ENCODE data around the gene PLPPR4. TPM values are rescaled to one million over a fixed set of nuclear protein-coding genes. Genes with fewer than 3 reads are reported as not detected.

PLPPR4 gene
- total RNA-seq, 4 donors from 2014 or later = 0.15 to 1.1 (median 0.70) TPM

GRCh38 chr1:99227056-99227897 lies 37.0 kb upstream of the PLPPR4 start:
- no peak overlapping the region for H3K4me3 ChIP-seq
- H3K27me3 ChIP-seq = no peaks in the 10 kb centered on the region
- WGBS, 2 donors = 67 to 71% methylated on average over 3 of the region's 3 CpGs
- intact Hi-C loops (cut with DNase I) = no loop called here
- TF ChIP-seq POLR2A (IDR thresholded peaks at IDR 0.05) = no peak
- TF ChIP-seq, protein P1, sequence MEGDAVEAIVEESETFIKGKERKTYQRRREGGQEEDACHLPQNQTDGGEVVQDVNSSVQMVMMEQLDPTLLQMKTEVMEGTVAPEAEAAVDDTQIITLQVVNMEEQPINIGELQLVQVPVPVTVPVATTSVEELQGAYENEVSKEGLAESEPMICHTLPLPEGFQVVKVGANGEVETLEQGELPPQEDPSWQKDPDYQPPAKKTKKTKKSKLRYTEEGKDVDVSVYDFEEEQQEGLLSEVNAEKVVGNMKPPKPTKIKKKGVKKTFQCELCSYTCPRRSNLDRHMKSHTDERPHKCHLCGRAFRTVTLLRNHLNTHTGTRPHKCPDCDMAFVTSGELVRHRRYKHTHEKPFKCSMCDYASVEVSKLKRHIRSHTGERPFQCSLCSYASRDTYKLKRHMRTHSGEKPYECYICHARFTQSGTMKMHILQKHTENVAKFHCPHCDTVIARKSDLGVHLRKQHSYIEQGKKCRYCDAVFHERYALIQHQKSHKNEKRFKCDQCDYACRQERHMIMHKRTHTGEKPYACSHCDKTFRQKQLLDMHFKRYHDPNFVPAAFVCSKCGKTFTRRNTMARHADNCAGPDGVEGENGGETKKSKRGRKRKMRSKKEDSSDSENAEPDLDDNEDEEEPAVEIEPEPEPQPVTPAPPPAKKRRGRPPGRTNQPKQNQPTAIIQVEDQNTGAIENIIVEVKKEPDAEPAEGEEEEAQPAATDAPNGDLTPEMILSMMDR (IDR thresholded peaks at IDR 0.05) = no peak
- H3K27ac ChIP-seq = no peak overlapping the region
- H3K4me1 ChIP-seq = no peaks in the 10 kb centered on the region
- no peaks in the 10 kb centered on the region for H3K36me3 ChIP-seq
- DNase-seq = no peak
- H3K9me3 ChIP-seq = no peaks in the 10 kb centered on the region

- Histone ChIP-seq H3K4me1 (no peaks in the 10 kb centered on the region), H3K27ac (no peak overlapping the region), H3K36me3 (no peaks in the 10 kb centered on the region), H3K27me3 (no peaks in the 10 kb centered on the region), H3K4me3 (no peak overlapping the region), H3K9me3 (no peaks in the 10 kb centered on the region)
- 55 to 63% methylated on average over 1 of the region's 2 CpGs for WGBS, 2 donors
- intact Hi-C loops (cut with DNase I) = no loop called here
- DNase-seq = no peak
- TF ChIP-seq, protein P1 (IDR thresholded peaks at IDR 0.05) = no peak
- TF ChIP-seq POLR2A (IDR thresholded peaks at IDR 0.05) = no peak
Observed at GRCh38 chr1:99228153-99228552, 36.1 kb upstream of the PLPPR4 start.

DNA sequence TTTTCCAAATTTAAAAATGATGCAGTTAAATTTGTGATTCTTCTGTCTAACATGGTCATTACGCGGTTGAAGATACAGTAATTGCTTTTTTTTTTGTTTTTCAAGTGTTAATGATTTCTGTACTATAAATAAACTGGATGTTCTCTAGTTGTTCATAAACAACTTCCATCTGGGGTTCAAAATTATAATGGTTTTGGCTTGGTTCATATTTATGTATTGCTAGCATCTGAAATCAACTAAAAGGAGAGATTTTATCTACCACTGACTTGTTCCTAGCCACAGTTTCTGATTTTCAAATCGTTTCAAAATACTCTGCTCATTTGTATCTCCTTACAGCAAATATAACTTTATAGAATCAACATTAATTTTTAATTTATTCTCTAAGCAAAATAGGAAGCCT lies 35.2 kb upstream of the PLPPR4 start:
- H3K9me3 ChIP-seq = no peaks in the 10 kb centered on the region
- intact Hi-C loops (cut with DNase I) = no loop called here
- no peak for TF ChIP-seq POLR2A (IDR thresholded peaks at IDR 0.05)
- TF ChIP-seq, protein P1 (IDR thresholded peaks at IDR 0.05) = no peak
- H3K27me3 ChIP-seq = no peaks in the 10 kb centered on the region
- no peak overlapping the region for H3K27ac ChIP-seq
- H3K36me3 ChIP-seq = no peaks in the 10 kb centered on the region
- no peaks in the 10 kb centered on the region for H3K4me1 ChIP-seq
- H3K4me3 ChIP-seq = no peak overlapping the region
- 74 to 78% methylated on average over 3 of the region's 3 CpGs for WGBS, 2 donors
- no peak for DNase-seq

DNA sequence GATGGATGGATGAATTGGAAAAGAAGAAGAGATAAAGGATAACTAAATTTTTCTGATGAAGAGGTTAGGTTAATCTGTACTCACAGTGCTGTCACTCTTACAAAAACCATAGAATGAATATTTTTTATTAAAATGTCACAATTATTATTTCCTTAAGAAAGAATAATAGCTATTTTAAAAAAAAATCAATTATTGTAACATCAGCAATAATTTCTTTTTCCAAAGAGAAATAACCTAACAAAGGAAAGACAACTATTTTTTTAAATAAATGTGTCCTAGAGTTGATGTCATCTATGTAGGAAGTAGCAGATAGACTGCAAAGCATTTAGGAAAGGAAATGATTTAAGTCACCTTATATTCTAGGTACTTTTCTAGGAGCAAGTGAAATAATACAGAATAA lies 33.6 kb upstream of the PLPPR4 start:
- Histone ChIP-seq H3K4me1 (no peaks in the 10 kb centered on the region), H3K27me3 (no peaks in the 10 kb centered on the region), H3K36me3 (no peaks in the 10 kb centered on the region), H3K4me3 (no peak overlapping the region), H3K9me3 (no peaks in the 10 kb centered on the region), H3K27ac (no peak overlapping the region)
- intact Hi-C loops (cut with DNase I) = no loop called here
- TF ChIP-seq POLR2A (IDR thresholded peaks at IDR 0.05) = no peak
- TF ChIP-seq, protein P1 (IDR thresholded peaks at IDR 0.05) = no peak
- DNase-seq = no peak

DNA sequence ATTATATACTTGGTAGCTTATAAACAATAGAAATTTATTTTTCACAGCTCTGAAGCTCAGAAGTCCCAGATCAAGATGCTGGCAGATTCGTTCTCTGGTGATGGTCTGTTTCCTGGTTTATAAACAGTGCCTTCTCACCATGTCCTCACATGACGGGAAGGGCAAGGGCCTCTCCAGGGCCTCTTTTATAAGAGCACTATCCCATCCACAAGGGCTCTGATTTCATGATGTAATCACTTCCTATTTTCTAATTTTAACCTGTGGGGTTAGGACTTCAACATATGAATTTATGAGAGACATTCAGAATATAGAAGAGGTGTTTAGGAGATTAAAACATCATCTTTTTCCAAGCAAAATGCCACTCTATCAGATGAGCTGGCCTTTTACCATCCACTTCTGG lies 32.1 kb upstream of the PLPPR4 start:
- no peaks in the 10 kb centered on the region for H3K27me3 ChIP-seq
- 65 to 67% methylated on average over 2 of the region's 2 CpGs for WGBS, 2 donors
- no peak for DNase-seq
- H3K4me3 ChIP-seq = no peak overlapping the region
- intact Hi-C loops (cut with DNase I) = no loop called here
- no peak overlapping the region for H3K27ac ChIP-seq
- H3K4me1 ChIP-seq = no peaks in the 10 kb centered on the region
- H3K9me3 ChIP-seq = no peaks in the 10 kb centered on the region
- H3K36me3 ChIP-seq = no peaks in the 10 kb centered on the region
- TF ChIP-seq POLR2A (IDR thresholded peaks at IDR 0.05) = no peak
- TF ChIP-seq, protein P1 (IDR thresholded peaks at IDR 0.05) = no peak

All from esophagus squamous epithelium (tissue), 5 donors.